Activated T-cell treated with anti-CD3 and anti-CD28 coated beads for 48 hours (primary cell): ENCODE measurements around the gene IL4.

Experiments
- DNase-seq: peaks from one replicate; pipeline ENCODE4 v3.0.0-alpha.2; 2020; ENCODE audit warnings: low read depth

The IL4 gene

GRCh38 chr5:132695956-132696355, 22.2 kb downstream of the IL4 start:
- DNase-seq: no peak

DNA sequence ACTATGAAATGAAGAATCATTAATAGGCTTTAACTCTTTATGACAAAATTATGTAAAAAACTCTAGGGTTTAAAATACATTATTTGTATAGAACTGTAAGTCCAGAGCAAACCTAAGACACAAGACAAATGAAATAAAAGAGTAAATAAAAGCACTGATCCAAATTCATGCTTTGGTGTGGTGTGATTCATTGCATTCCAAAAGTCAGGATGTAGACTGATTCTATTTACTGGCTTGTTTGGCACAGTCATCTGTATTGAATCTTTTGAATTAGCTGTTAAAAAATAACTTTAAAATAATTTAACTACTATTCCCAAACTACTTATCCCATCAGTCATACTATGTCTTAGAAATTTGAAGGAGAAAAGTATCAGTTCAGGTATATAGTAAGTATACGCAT, 31.1 kb downstream of the IL4 start:
- no peak for DNase-seq

GRCh38 chr5:132708645-132709044, 34.9 kb downstream of the IL4 start:
- DNase-seq: no peak

DNA sequence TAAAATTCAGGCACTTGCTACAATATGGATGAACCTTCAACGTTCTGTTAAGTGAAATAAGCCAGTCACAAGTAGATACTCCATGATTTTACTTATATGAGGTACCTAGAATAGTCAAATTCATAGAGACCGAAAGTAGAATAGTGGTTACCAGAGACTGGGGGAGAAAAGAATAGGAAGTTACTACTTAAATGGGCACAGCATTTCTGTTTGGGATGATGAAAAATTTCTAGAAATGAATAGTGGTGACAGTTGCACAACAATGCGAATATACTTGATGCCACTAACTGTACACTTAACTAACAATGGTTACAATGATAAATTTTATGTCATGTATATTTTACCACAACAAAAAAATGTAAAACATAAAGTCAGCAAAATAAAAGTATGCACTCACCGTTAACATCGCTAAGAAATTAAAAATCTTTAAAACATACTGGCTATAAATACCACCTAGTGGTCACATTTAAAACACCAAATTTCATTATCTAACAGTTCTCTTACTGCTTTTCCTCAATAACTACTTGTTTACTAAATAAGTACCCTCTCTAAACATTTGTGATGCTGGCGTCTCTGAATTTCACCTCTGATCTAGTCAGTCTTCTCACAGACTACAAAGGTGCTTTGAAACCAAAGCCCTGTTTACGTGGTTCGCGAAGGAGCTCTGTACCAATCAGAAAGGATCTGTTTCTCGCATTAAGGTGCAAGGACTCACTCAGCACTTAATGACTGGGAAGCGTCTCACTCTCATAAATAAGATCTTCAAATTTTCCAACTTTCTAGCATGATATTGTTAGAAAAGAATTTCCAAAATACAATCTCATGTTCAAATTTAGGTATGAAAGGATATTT, 40.9 kb downstream of the IL4 start:
- DNase-seq: no peak

GRCh38 chr5:132718544-132719312, 44.9 kb downstream of the IL4 start:
- DNase-seq: no peak

DNA sequence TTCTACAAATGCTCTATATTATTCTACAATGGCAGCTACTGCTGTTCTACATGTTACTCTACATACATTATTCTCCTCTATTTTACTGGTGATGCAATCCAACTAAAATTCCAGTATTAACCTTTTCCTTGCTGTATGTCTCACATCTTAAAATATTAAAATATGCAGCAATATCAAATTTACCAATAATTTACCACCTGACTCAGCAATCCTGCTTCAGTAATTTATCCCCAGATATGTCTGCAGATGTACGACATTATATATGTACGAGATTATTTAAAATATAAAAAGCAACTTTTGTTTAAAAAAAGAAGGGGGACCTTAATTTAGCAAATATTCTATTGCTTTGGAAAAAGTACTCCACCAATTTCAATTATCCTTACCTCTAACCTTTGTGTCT, 52.0 kb downstream of the IL4 start:
- no peak for DNase-seq

GRCh38 chr5:132729896-132730295, 56.1 kb downstream of the IL4 start:
- DNase-seq: no peak
